ENCODE data around the gene HHEX. TPM values are rescaled to one million over a fixed set of nuclear protein-coding genes. Genes with fewer than 3 reads are reported as not detected.

The HHEX gene
- total RNA-seq, 1 donor from 2014 or later = not detected

DNA sequence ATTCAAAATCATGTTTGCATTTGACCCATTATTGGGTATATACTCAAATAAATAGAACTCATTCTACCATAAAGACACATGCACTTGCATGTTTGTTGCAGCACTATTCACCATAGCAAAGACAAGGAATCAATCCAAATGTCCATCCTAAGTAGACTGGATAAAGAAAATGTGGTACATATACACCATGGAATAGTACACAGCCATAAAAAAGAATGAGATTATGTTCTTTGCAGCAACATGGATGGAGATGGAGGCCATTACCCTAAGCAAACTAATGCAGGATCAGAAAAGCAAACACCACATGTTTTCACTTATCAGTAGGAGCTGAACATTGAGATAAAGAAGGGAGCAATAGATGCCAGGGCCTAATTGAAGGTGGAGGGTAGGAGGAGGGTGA is 12.0 kb upstream of the HHEX start:
- Mint-ChIP-seq H3K4me3 (no peak overlapping the region), H3K27ac (ENCODE audit: unreplicated experiment) (no peak overlapping the region), H3K9me3 (peaks cover 10% of the 10 kb centered on the region), H3K27me3 (ENCODE audit: low read depth) (peaks cover 25% of the 10 kb centered on the region), H3K36me3 (ENCODE audit: low read depth) (peaks cover 5% of the 10 kb centered on the region), H3K4me1 (no peaks in the 10 kb centered on the region)
- TF ChIP-seq CTCF (conservative IDR thresholded peaks at IDR 0.05) = no peak
- no peak for DNase-seq (ENCODE audit: low read depth, low spot score)

GRCh38 chr10:92678206-92678605 is 11.5 kb upstream of the HHEX start:
- no peak overlapping the region for H3K4me3 Mint-ChIP-seq
- H3K27me3 Mint-ChIP-seq (ENCODE audit: low read depth) = peaks cover 30% of the 10 kb centered on the region
- H3K4me1 Mint-ChIP-seq = no peaks in the 10 kb centered on the region
- DNase-seq (ENCODE audit: low read depth, low spot score) = no peak
- peaks cover 5% of the 10 kb centered on the region for H3K36me3 Mint-ChIP-seq (ENCODE audit: low read depth)
- no peak overlapping the region for H3K27ac Mint-ChIP-seq (ENCODE audit: unreplicated experiment)
- no peak for TF ChIP-seq CTCF (conservative IDR thresholded peaks at IDR 0.05)
- H3K9me3 Mint-ChIP-seq = peaks cover 10% of the 10 kb centered on the region

DNA sequence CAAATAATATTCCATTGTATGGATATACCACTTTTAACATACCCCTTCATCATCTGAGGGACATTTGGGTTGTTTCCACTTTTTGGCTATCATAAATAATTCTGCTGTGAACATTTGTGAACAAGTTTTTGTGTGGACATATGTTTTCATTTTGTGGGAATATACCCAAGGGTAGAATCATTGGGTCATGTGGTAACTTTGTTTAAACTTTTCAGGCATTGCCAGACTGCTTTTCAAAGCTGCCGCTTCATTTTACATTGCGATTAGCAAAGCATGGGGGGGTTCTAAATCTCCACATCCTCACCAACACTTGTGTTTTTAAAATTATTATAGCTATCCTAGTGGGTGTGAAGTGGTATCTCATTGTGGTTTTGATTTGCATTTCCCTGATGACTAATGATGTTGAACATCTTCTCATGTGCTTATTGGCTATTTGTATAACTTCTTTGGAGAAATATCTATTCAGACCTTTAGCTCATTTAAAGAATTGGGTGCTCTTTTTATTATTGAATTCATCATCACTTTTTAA is 8.4 kb upstream of the HHEX start:
- peaks cover 10% of the 10 kb centered on the region for H3K9me3 Mint-ChIP-seq
- no peak for TF ChIP-seq CTCF (conservative IDR thresholded peaks at IDR 0.05)
- H3K4me3 Mint-ChIP-seq = no peak overlapping the region
- no peak overlapping the region for H3K27ac Mint-ChIP-seq (ENCODE audit: unreplicated experiment)
- DNase-seq (ENCODE audit: low read depth, low spot score) = no peak
- H3K27me3 Mint-ChIP-seq (ENCODE audit: low read depth) = peaks cover 57% of the 10 kb centered on the region
- peaks cover 3% of the 10 kb centered on the region for H3K36me3 Mint-ChIP-seq (ENCODE audit: low read depth)
- no peaks in the 10 kb centered on the region for H3K4me1 Mint-ChIP-seq

- peaks cover 19% of the 10 kb centered on the region for H3K4me1 Mint-ChIP-seq
- peaks cover 2% of the 10 kb centered on the region for H3K9me3 Mint-ChIP-seq
- peaks cover 89% of the 10 kb centered on the region for H3K27me3 Mint-ChIP-seq (ENCODE audit: low read depth)
- TF ChIP-seq CTCF (conservative IDR thresholded peaks at IDR 0.05) = no peak
- H3K27ac Mint-ChIP-seq (ENCODE audit: unreplicated experiment) = no peak overlapping the region
- H3K36me3 Mint-ChIP-seq (ENCODE audit: low read depth) = peaks cover 6% of the 10 kb centered on the region
- peak overlapping the region; percentile 83 for H3K4me3 Mint-ChIP-seq
- DNase-seq (ENCODE audit: low read depth, low spot score) = no peak
Measured at GRCh38 chr10:92688573-92688926, 1.2 kb upstream of the HHEX start.

- Mint-ChIP-seq H3K27ac (ENCODE audit: unreplicated experiment) (no peak overlapping the region), H3K9me3 (peaks cover 2% of the 10 kb centered on the region), H3K4me1 (peaks cover 19% of the 10 kb centered on the region), H3K4me3 (peak overlapping the region; percentile 83), H3K27me3 (ENCODE audit: low read depth) (peaks cover 92% of the 10 kb centered on the region), H3K36me3 (ENCODE audit: low read depth) (peaks cover 6% of the 10 kb centered on the region)
- no peak for TF ChIP-seq CTCF (conservative IDR thresholded peaks at IDR 0.05)
- DNase-seq (ENCODE audit: low read depth, low spot score) = peak; percentile 31
Measured at GRCh38 chr10:92688927-92689662, 660 bp upstream of the HHEX start.
